PFSK-1 (cell line): ENCODE measurements around the gene PIK3C2B.

Experiments used
- FOXP2 ChIP-seq: optimal IDR thresholded peaks from 2 replicates; pipeline ENCODE3; 2011; ENCODE audit warnings: borderline replicate concordance, control low read depth, inconsistent platforms; ENCODE audit not compliant: insufficient read depth; ENCODE audit errors: extremely low read length, extremely low read depth
- POLR2AphosphoS5 ChIP-seq: IDR thresholded peaks from 2 replicates; pipeline ENCODE4 v1.6.1; 2012; ENCODE audit warnings: low read depth, mild to moderate bottlenecking, control low read depth, low read length, moderate library complexity
- SIN3A ChIP-seq: IDR thresholded peaks from 2 replicates; pipeline ENCODE4 v1.6.1; 2012; ENCODE audit warnings: mild to moderate bottlenecking, low read length, moderate library complexity, borderline replicate concordance; ENCODE audit not compliant: insufficient read depth
- TAF1 ChIP-seq: IDR thresholded peaks from 2 replicates; pipeline ENCODE4 v1.6.1; 2012; ENCODE audit warnings: low read length, control low read depth, borderline replicate concordance; ENCODE audit not compliant: insufficient read depth
- TF ChIP-seq, protein P1 (sequence below), 2 experiments: IDR thresholded peaks; 2 replicates each; pipeline versions ENCODE4 v1.6.1 to v1.8.0; 2011 to 2012; ENCODE audit warnings: low read depth in 2 of 2, low read length in 2 of 2, control low read depth in 1 of 2, inconsistent platforms in 1 of 2, mild to moderate bottlenecking in 1 of 2, moderate library complexity in 1 of 2; ENCODE audit not compliant: insufficient read depth in 1 of 2

DNA sequence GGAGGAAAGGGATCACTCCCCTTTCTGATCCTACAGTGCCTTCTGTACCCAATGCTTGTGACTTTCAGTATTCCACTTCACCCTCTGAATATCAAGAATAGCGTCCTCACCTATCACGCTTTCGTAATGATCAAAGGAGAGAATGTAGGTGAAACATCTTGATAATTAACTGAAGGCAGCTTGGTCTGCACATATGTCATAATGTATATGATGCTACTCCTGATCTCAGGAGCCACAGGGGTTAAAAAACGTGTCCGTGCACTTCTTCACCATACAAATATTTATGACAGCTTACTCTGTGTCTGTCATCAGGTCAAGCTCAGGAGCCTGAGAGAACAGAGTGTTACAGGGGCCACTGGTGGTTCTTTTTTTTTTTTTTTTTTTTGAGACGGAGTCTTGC is 1.2 kb upstream of the PIK3C2B start:
- TF ChIP-seq, protein P1, sequence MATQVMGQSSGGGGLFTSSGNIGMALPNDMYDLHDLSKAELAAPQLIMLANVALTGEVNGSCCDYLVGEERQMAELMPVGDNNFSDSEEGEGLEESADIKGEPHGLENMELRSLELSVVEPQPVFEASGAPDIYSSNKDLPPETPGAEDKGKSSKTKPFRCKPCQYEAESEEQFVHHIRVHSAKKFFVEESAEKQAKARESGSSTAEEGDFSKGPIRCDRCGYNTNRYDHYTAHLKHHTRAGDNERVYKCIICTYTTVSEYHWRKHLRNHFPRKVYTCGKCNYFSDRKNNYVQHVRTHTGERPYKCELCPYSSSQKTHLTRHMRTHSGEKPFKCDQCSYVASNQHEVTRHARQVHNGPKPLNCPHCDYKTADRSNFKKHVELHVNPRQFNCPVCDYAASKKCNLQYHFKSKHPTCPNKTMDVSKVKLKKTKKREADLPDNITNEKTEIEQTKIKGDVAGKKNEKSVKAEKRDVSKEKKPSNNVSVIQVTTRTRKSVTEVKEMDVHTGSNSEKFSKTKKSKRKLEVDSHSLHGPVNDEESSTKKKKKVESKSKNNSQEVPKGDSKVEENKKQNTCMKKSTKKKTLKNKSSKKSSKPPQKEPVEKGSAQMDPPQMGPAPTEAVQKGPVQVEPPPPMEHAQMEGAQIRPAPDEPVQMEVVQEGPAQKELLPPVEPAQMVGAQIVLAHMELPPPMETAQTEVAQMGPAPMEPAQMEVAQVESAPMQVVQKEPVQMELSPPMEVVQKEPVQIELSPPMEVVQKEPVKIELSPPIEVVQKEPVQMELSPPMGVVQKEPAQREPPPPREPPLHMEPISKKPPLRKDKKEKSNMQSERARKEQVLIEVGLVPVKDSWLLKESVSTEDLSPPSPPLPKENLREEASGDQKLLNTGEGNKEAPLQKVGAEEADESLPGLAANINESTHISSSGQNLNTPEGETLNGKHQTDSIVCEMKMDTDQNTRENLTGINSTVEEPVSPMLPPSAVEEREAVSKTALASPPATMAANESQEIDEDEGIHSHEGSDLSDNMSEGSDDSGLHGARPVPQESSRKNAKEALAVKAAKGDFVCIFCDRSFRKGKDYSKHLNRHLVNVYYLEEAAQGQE (IDR thresholded peaks at IDR 0.05; ENCODE audit: insufficient read depth in 1 of 2, low read depth in 2 of 2, low read length in 2 of 2), result no peak
- TF ChIP-seq POLR2AphosphoS5 (no peak), SIN3A (no peak), TAF1 (no peak), FOXP2 (no peak)
